ENCODE measurements around the gene CAMKK2.
A peak's percentile ranks its signal among the peaks of the same experiment; 100 is the strongest.
"Not testable (repeated sequence)": the region's sequence is repeated elsewhere in the genome, so short reads cannot be mapped to it uniquely, and the experiment has no call there.

CAMKK2 gene

DNA sequence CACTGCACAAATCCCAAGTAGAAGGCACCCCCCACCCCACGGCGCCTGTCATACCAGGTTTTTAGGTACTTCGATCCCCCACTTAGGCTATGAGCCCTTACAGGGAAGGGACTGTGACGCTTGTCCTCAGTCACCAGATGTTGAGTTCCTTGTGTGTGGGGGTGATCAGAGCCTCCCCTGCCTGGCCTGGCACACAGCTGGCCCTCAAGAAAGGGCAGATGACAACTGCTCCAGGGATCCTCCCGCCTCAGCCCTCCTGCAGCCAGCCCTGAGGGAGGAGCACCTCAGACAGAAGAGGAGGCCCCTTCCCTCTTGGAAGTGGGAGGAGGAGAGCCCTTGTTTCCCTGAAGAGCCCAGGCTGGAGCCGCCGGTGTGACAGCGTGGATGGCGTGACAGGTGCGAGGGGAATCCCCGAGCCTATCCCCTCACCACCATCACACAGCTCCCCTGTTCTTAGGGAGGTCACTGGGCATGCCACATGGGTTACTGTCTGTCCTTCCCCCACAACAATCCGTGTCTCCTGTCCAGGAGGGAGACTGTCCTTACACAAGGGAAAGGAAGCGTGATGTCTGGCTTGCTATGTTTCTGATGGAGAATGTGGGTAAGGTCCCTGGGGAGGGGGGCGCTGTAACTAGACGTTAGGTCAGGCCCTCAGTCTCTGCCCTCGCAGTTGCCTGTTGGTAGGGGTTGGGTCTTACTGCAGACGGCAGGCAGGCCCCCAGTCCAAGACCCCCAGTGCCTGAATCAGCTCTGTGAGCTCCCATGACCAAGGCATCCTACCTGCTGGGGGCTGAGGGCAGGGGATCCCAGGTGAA lies 55.1 kb downstream of the CAMKK2 start:
- no peak for DNase-seq

DNA sequence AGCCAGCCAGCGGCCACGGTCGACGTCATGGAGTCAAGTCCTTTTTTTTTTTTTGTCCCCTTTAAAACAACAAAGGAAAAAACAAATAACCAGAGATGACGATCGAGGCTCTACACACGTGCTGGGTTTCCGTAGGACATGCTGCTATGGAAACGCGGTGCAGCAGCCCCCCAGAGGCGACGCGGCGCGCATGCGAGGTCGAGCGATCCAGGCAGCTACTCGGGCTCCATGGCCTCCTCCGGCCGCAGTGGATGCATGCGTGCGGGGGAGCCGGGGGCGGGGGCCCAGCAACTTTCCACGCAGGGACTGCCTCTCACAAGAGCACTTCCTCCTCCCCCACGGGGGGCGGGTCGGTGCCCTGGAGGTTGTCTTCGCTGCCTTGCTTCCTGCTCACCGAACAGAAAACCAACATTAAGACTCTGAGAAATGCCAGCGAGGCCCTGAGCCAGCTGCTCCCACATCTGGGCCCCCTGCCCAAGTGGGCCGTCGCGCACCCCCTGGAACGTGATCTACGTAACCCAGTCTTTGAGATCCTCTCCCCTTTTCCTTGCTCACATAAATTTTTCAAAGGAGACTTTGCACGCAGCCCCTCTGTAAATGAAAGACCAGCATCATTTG lies 55.9 kb downstream of the CAMKK2 start:
- peak; percentile 98 for DNase-seq

DNA sequence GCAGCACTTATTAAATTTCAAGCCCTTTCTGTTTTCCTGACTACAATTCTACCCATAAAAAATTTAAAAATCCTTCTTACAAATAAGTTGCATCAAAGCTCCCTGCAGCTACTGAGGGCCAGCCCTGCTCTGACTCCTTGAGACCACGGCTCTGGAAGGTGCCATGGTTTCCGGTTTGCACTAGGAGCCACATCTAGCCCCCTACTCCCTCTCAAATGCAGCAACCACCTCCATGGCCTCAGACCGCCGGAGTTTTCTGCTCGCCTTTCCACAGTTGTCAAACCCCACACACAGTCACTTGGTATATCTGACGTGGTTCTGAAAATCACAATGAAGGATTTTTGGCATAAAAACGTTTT lies 56.5 kb downstream of the CAMKK2 start:
- DNase-seq = no peak

DNA sequence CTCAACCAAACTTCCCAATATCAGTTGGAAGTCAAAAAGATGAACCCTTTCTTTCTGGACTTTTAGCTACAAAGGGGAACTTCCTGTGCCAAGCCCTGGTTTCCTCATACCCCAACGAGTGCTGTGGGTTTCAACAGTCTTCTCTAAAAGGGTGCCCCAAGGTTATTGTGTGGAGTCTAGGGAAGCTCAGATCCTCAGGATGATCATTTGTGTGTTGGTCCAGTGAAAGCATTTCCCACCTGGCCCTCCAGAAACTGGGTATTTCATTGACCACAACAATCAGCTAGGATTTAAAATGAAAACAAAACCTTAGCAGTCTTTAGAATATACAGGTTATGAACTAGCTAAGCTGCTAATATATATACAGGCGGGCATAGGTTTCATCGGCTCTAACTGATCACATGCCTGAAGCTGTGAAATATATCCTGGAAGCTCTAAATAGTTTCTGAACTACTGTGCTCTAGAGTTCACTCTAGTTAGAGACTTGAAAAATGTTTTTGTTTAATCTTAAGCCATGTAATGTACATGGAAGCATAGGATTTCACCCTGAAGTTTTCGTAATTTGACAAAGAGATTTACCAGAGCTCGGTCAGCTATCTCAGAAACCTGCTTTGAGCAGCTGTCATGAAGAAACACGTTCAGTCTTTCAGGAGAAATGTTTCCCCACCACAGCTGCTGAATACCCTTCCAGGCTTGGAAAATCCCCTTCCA lies 57.0 kb downstream of the CAMKK2 start:
- no peak for DNase-seq

DNA sequence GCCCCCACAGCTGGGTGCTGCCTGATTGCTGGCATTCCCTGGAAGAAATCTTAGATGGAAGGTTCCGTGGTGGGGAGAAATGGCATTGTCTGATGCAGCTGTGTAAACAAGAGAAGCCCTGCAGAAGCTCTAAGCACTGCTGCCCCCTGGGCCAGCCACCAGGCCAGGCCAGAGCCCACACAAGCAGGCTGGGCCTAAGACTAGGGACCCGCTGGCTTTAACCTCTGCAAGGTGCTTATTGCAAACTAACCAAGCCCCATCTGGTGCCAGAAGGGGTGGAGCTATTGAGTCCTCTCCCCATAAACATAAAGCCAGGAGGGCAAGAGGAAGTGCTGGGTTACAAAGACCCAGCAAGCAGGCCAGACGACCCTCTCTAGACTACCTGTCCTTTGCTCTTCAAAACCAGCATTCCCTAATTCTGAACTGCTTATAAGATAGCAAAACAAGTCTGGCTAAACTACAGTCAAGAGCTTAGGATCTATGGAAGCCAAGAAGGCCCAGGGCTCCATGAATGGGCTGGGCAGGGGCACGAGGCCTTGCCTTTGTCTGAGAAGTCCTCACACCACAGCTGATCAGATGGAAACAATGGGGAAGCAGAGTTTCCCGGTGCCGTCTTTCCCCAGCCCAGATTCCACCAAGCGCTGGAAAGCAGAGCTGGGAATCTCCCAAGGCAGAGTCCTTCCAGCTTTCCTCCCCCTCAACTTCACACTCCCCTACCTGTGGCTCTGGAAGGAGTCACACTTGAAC lies 57.7 kb downstream of the CAMKK2 start:
- no peak for DNase-seq

DNA sequence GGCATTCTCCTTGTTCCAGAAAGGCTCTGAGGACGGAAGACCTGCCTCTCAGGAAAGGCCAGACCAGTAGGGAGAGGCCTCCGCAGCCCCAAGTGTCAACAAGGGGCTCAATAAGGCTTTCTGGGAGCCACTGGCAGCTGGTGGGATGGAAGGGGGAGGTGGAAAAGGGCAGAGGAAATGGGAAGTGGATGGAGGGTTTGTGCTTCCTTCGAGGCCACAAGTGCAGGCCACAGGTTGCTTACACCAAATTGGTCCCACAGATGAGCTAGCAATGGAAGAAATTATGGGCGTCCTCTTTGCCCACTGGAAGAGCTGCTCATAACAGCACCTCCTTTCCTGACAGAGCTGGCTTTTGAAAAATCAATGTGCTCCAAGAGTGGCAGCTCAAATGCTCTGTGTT lies 58.4 kb downstream of the CAMKK2 start:
- DNase-seq = no peak

DNA sequence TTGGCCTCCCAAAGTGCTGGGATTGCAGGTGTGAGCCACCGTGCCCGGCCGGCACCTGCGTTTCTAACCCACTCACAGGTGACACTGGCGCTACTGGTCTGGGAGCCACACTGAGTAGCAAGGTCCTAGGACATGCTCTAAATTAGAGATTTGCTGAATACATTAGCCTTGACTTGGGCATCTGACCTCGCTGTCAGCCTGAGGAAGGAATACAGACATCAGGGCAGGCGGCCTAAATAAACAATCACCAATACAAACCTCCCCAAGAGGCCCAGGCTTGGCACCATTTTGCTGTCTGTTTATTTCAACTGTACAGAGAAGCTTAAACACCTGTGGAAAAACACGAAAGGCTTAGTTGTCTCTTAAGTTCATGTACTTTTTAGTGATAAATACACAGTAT lies 59.1 kb downstream of the CAMKK2 start:
- DNase-seq = no peak

DNA sequence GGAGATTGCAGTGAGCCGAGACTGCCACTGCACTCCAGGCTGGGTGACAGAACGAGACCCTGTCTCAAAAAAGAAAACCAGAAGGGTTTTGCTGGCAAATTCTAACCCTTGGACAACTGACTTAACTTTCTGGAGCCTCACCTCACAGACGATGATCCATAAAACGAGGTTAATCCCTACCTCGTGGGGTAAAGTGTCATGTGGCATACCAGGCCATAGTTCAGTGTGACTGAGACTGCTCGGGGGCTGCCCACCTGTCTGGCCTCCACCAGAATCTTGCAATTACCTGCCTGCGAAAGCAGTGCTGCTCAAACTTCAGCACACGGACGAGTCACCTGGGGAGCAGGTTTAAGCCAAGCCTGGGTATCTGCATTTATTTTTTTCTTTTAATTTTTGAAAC lies 59.7 kb downstream of the CAMKK2 start:
- DNase-seq = no peak

DNA sequence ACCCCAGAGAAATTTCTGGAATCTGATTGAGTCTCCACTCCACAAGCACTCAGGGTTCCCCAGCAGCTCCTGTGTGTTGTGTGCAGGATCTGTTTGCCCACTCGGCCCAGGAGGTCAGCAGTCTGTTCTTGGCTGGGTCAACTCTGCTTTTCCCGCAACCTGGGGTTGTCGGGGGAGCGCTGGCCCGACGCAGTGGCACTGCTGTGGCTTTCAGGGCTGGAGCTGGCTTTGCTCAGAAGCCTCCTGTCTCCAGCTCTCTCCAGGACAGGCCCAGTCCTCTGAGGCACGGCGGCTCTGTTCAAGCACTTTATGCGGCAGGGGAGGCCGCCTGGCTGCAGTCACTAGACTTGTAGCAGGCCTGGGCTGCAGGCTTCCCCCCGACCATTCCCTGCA lies 62.9 kb downstream of the CAMKK2 start:
- no peak for DNase-seq

DNA sequence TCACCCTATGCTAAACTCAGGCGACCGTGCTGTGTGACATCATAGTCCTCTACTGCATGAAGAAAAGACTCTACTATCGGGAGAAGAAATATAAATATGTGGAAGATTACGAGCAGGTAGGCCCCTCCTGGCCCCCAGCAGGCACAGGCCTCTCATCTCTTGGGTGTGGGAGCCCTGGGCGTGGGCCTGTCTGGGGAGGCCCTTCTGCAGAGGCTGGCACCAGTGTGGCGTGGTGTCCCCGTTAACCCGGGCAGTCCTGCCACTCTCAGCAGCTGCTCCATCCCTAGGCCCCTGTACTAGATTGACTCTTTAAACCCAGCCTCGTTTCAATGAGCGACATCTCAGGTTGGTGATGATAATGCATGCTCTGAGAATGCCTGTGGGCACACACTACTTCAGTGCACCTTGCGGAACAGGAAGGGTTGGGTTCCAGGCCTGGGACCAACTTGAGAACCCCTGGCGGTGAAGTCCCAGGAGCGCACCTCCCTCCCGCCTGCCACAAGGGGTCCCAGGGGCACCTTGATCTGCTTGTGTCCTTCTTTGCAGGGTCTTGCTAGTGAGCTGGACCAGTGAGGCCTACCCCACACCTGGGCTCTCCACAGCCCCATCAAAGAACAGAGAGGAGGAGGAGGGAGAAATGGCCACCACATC lies 63.4 kb downstream of the CAMKK2 start:
- no peak for DNase-seq

DNA sequence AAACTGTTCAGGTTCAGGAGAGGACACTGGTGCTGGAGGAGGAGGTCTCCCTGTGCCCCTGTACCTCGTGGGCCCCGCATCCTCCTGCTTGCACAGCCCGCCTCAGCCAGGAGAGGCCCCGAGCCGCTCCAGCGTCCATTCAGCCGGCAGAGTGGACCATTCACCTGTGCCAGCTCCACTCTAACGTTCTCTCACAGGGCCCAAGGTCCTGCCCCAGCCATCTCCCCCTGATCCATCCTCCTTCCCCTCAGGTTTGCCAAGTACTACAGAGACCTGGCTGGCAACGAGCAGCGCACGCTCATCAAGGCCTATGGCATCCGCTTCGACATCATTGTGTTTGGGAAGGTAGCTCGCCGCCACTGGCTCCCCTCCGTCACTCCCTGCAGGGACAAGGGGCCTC lies 64.3 kb downstream of the CAMKK2 start:
- no peak for DNase-seq

DNA sequence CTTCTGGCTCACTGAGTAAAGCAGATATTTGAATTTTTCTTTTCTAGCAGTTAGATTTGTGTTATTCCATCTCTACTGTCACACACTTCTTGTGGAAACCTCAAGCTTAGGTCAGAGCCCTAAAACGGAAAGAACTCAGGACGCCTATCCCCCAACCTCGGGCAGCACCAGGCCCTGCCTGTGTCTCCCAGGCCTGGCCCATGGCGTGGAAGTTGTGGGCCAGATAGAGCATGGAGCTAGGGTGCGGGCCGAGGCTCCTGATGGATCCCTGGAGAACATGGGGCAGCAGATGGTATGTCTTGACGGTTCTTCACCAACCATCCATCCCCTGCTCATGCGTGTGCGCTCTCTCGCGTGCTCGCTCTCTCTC lies 66.0 kb downstream of the CAMKK2 start:
- DNase-seq = no peak

DNA sequence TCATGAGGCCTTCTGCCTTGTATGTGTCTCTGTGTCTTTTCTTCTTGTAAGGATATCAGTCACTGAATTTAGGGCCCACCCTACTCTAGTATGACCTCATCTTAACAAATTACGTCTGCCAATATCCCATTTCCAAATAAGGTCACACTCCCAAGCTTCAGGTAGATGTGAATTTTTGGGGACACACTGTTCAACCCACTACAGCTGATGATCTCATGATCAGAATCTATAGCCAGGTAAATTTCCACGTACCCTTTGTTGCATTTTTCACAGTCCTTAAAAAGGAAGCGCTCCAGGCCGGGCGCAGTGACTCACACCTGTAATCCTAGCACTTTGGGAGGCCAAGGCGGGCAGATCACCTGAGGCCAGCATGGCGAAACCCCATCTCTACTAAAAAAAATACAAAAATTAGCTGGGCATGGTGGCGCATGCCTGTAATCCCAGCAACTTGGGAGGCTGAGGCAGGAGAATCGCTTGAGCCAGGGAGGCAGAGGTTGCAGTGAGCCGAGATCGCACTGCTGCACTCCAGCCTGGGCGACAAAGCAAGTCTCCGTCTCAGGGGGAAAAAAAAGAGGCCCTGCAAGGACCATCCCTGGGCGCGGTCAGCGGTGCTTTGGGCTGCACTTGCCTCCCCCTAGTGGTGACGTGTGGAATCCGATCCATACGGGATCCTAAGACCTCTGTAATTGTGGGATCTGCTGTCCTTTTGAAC lies 66.5 kb downstream of the CAMKK2 start:
- DNase-seq = peak; percentile 37

DNA sequence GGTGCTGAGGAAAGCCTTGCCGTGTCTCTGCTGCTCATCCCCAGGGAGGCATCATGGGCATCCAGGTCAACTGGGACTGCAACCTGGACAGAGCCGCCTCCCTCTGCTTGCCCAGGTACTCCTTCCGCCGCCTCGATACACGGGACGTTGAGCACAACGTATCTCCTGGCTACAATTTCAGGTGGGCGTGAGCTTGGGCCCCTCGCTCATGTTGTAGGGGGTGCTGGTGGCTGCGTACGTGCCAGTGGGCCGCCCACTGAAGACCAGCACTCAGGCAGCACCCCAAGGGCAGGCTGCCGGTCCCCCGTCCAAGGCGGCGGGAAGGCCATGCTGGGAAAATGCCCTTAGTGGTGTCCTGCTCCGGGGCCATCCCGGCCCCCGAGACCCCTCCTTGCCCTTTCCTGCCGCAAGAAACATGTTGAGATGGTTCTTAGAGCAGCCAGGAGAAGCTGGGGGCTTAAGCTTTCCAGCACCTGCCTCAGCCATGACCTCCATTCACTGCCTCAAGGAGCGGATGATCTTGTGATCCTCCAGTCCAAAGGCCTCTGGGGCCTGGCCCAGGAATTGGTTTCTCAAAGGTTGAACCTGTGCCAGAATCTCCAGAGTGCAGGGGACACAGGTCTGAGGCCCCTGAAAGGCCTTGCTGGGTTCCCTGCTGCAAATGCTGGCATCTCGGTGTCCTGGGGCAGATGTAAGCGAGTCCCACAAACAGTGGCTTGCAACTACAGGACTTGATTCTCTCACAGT lies 67.4 kb downstream of the CAMKK2 start:
- no peak for DNase-seq

DNA sequence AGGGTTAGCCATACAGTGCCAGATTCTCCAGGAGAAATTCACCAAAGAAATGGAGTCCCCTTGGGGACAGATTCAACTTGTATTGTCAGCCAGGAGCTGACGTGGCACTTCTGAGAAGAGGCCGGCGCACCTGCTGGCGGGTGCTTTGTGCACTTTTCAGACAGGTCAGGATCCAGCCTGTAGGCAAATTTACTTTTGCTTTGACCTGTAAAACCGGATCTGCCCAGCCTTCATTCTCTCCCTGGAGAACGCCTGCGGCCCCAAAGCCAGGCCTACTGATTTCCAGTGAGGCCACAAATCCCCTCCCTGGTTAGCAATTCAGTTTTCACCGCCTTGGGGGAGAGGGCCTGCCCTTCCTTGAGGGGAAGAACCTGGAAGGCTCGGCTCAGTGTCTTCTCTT lies 69.2 kb downstream of the CAMKK2 start:
- no peak for DNase-seq

DNA sequence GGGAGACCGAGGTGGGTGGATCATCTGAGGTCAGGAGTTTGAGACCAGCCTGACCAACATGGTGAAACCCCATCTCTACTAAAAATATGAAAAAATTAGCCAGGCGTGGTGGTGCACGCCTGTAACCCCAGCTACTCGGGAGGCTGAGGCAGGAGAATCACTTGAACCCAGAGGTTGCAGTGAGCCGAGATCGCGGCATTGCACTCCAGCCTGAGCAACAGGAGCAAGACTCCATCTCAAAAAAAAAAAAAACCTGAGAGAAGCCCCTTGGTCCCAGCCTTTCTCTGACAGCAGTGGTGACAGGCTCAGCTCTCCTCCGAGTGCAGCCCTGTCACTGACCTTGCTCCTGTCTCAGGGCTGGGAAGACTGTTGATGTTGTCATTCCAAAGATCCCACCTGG lies 69.6 kb downstream of the CAMKK2 start:
- not testable (repeated sequence) for DNase-seq

DNA sequence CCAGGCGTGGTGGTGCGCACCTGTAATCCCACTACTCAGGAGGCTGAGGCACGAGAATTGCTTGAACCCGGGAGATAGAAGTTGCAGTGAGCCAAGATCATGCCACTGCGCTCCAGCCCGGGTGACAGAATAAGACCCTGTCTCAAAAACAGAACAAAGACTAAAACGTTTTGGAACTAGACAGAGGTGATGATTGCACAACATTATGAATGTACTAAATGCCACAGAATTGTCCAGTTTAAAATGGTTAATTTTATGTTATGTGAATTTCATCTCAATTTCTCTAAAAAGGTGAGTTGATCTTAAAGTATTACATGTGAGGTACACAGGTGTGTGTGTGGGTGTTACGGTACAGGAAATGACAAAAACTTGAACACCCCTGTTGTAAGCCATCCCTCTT lies 70.1 kb downstream of the CAMKK2 start:
- no peak for DNase-seq

DNA sequence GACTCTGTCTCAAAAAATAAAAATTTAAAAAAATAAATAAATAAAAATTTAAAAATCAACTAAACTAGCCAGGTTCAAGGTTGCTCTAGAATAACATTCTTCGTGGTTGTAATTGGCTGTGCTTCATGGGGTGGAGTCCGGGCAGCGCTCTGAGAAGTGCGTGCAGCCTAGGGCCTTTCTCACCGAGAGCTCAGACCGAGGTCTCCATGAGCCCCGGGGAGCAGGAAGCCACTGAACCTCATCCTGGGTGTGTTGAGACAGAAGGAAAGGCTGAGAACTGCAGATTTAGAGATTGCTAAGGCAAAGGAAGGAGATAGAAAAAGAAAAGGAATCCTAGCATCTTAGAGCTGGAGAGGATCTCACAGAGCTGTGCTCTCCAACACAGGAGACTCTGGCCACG lies 71.9 kb downstream of the CAMKK2 start:
- peak; percentile 73 for DNase-seq

DNA sequence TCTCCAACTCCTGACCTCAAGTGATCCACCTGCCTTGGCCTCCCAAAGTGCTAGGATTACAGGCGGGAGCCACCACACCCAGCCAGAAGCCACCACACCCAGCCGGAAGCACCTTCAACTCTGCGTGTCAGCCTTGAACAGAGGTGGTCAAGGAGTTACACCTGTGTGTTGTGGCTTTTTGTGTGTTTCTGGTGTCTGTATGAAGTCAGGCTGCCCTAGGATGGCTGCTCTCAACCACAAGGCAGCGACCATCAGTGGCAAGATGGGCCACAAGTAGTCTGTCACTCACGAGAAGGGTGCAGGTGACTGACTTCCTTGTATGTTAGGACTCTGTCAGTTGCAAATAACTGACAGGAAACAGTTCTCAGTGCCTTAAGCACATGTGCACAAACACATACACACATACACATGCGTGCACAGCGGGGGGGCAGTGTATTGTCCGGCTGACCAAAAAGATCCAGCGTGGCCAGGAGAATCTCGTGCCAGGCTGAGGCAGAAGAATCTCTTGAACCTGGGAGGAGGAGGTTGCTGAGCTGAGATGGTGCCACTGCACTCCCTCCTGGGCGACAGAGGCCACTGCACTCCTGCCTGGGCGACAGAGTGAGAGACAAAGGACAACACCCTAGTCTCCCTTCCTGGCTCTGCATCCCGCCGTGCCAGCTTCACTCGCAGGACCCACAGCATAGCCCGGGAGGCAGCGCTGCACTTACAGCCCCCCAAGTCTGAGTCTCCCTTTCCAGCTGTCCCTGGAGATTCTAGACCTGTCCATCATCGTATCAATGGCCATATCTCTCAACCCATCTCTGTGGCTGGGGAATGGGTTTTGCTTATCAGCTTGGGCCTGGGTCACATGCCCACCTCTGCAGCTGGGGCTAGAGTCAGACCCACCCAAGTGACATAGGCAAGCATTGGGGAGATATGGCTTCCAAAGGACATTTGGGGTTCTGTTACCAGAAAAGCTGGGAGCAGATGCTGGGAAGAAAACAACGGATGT lies 72.9 kb downstream of the CAMKK2 start:
- peak; percentile 50 for DNase-seq

DNA sequence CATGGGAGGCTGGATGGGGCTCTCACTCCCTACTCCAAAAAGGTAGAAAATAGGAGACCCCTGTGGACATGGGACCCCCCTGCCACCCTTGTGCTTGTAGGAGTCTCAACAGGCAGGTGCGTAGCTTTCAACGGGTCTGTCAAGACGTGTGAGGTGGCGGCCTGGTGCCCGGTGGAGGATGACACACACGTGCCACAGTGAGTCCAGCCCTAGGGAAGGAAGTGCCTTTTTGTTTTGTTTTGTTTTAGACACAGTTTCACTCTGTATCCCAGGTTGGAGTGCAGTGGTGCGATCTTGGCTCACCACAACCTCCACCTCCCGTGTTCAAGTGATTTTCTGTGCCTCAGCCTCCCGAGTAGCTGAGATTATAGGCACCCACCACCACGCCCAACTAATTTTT lies 73.7 kb downstream of the CAMKK2 start:
- no peak for DNase-seq
